GM21381 (cell line): ENCODE measurements around the gene IL2RA.

Experiments
- ATAC-seq: cut with Tn5 transposase; IDR thresholded peaks from one replicate; pipeline ENCODE4 v1.9.1; 2021; ENCODE audit warnings: mild to moderate bottlenecking, moderate library complexity; ENCODE audit not compliant: unreplicated experiment

The IL2RA gene

DNA sequence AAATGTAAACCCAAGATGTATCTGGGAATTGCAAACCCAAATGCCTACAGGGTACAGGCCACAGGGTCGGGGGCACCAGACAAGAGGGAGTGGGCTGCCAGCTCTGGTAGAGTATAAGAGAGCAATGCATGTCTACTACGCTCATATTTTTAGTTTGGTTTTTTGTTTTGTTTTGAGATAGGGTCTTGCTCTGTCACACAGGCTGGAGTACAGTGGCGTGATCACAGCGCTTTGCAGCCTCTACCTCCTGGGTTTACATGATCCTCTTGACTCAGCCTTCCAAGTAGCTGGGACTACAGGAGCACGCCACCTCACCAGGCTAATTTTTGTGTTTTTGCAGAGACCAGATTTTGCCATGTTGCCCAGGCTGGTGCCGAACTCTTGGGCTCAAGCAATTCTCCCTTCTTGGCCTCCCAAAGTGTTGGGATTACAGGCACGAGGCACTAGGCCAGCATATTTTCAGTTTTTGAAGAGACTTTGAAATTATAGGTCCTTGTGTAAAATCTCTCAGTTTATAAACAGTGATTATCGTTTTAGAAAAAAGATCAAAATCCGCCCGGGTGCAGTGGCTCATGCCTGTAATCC, 73.7 kb downstream of the IL2RA start:
- ATAC-seq, result no peak

DNA sequence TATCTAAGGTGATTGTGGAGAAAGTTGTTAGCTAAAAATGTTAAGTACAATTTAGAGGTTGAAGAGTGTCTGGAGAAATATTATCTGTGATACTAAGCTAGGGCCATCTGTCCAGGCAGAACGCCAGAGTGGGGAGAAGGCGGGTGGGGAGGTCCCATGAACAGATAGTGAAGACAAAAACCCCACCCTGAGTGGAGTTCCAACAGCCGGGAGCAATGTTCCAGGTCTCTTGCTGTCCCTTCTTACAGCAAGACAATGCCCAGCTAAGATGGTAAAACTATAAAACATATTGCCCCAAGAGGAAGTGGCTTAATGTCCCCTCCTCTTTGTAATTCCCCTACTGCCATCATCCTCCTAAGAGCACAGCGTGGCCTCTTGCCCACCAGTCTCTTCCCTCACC, 74.4 kb downstream of the IL2RA start:
- no peak for ATAC-seq

GRCh38 chr10:5985029-5985428, 77.1 kb downstream of the IL2RA start:
- ATAC-seq, result no peak

DNA sequence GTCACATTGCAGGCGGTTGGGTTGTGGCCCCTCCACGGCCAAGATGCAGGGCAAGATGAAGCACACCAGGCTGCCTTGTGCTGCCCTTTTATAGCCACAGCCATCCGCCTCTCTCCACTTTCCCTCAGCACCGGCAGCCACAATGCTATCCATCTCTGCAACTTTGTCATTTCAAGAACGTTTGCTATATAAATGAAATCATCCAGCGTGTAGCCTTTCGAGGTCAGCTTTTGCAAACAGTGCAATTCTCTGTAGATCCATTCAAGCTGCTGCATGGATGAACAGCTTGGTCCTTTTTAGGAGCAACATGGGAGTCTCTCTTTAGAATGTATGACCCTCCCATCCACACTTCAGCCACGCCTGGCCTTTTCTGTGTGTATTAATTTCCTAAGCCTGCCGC, 78.4 kb downstream of the IL2RA start:
- ATAC-seq, result no peak

DNA sequence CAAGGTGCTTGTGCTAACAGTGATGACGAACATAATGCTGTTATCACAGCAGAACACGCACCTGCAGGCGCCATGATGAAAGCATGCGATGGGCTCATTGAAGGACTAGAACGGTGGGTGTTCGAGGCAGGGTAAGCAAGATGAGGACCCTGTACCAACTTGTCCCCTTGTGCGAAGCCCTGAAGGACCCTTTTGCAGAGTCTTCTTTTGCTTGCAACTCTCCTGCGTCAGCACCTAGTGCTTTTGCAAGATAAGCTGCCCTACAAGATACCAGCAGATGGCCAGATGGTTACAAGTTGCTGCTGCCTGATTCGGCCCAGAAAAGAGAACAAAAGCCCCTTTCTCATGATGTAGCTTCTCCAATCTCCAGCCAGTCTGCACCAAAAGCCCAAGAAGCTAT, 80.6 kb downstream of the IL2RA start:
- ATAC-seq, result no peak

GRCh38 chr10:5978230-5978489, 84.0 kb downstream of the IL2RA start:
- no peak for ATAC-seq

DNA sequence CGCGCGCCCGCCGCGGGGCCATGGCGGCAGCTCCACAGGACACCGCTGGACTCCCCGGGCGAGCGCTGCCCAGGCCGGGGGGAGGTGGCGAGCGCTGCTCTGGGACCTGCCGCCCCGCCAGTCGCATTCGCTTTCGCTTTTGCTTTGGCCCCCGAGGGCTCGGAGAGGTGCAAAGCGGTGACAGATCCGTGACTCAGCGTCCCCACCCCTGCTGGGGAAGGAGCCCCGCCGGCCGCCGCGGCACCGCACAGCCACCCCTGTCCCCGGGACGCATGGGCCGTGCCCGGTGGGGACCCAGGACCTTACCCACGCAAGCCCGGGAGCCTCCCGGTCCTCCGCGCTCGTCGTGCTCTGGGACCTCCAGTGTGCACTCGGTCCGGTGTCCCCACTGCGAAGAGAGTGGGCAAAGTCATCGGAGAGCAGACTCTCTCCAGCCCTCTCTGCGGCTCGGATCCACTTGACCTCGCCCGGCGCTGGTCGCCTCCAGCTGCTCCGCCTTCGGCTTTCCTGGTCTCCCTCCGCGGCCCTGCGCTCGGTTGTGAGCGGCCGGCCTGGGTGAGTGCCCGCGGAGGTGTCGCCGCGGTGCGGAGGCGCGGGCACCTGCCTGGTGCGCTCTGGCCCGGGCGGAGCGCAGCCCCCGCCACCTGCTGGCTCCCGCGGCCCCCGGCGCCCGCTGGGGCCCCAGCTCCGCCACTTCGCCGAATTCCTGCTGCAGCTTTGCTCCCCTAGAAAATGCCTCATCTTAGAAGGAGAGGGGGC, 84.5 kb downstream of the IL2RA start, which contains the start of gene IL15RA:
Gene IL15RA (minus strand): TSS at position 73 of the 759 bp plus-strand sequence. CDS start 51 bp downstream, at position 22.
- peak; percentile 67 for ATAC-seq

DNA sequence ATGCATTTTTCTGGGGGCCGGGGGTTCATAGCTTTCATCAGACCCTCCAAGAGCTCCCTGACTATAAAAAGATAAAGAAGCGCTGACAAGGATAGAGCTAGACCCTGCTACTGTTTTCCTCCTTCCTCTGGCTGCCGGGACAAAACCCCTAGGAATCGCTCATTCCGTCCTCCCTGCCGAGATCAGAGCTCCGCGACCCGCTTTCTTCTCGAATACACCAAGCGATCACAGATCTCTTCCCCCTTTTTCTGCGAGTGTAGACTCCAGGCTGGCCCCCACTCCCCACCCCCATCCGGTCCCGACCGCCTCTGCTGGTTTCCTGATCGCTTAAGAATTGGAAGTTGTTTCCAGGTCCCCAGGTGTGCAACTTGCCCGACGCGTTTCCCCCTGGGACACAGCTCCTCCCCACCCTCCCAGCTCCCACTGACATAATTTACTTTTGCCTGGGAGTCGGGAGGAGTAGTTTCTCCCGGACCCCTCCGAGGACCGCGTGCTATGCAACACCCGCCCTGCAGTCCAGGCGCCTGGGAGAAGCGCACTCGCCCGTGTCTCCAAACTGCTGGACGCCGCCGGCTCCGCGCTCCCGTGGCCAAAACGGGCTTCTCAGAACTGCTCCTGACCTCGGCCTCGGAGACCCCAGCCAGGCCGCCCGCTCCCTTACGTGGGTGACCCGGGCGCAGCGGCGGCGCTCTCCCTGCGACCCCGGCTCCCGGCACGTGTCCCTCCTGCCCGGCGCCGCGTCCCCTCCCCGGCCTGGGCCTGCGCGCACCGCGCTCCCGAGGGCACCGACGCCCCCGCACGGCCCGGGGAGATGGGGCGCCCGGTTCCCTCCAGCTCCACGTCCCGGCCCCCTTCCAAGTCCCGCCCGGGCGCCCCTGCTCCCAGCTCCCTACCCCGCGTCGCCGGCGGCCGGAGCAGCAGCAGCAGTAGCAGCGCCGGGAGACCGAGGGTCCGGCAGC, 85.4 kb downstream of the IL2RA start:
- peak; percentile 22 for ATAC-seq

DNA sequence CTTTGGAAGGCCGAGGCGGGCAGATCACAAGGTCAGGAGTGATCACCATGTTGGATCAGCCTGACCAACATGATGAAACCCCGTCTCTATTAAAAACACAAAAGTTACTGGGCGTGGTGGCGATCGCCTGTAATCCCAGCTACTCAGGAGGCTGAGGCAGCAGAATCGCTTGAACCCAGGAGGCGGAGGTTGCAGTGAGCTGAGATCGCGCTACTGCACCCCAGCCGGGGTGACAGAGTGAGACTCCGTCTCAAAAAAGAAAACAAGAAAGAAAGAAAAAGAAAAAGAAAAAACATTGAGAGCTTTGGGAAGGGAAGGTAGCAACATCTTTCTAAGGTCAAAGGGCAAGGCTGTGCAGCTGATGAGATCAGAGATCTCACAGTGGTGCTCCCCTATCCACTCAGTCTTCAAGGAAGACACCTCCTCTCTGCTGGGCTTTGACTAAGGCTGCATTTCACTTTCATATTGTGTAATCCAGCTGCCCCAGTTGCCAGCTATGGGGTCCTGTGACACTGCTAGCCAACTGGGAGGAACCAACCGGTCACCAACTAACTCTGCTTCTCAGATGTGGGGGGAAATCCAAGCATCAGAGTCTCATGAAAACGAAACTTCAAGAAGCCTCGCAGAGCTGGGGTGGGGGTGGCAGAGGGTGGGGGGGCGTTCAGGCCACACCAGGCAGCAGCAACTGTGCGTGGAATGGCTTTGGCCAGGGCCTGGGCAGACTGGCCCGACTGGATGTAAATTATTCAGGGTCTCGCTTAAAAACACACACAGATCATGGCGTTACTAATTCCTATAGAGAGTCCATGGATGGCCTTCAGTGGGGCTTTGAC, 86.3 kb downstream of the IL2RA start:
- ATAC-seq, result peak; percentile 48

DNA sequence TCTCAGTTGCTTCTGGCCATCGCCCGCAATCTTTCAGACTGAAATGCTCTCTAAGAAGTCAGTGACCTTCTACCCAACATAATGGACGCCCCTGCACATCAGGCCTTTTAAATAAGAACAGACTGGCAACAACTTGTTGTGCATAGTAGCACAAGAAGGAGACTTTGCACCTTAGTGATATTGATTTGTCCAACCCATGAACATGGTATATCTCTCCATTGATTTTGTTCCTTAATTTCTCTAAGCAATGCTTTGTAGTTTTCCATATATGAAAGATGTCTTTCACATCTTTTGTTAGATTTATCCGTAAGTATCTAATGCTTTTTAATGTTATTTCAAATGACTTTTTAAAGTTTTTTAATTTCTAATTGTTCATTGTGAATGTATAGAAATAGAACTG, 89.1 kb downstream of the IL2RA start:
- no peak for ATAC-seq

GRCh38 chr10:5971886-5972285, 90.3 kb downstream of the IL2RA start:
- no peak for ATAC-seq

- ATAC-seq, result peak; percentile 33
Measured at GRCh38 chr10:5971315-5971832, 90.8 kb downstream of the IL2RA start.

- no peak for ATAC-seq
Measured at GRCh38 chr10:5970527-5970926, 91.6 kb downstream of the IL2RA start.

GRCh38 chr10:5970066-5970465, 92.1 kb downstream of the IL2RA start:
- ATAC-seq, result no peak

- no peak for ATAC-seq
Measured at GRCh38 chr10:5968681-5969453, 93.3 kb downstream of the IL2RA start.

DNA sequence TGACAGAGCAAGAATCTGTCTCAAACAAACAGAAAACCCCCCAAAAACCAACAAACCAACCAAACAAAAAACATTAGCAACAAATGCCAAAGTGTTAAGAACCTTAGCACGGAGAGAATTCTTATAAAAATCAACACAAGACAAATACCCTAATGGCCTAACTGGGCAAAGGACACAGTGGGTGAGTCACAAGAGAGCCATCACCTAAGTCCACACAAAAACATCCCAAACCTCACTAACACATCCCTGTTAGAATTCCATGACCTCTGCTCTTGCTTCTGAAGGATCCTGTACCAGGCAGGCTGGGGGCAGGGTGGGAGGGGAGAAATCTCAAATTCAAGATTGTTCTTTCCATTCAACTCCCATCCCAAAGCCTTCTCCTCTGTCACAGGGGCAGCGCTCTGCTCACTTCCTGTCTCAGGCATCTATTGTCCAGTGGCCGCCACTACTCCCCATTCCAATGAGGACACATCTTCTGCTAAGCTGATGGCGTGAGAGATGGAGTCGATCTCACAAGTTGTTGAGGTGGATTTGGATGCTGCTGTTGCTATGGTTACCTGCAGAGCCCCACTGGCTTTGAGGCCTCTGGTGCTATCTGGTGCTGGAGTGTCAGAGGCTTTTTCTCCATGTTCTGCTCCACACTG, 94.0 kb downstream of the IL2RA start:
- no peak for ATAC-seq

DNA sequence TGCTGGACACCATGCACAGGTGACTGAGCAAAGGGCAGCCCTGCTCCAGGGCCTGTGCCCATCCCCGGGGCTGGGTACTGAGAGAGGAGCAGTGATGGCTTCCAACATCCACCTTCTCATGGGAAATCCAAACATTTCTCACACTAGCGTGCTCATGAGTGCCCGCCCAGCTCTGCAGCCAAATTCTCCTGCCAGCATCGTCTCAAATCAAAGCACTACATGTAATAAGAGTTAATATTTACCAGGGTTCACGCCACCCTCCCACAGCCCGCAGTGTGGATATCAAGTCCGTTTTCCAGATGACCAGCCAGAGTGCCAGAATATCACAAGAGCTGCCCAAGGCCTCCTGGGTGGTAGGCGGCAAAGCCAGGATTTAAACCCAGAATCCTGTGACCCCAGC, 96.9 kb downstream of the IL2RA start:
- no peak for ATAC-seq

GRCh38 chr10:5964736-5965135, 97.4 kb downstream of the IL2RA start:
- ATAC-seq, result no peak

GRCh38 chr10:5963591-5963990, 98.6 kb downstream of the IL2RA start:
- no peak for ATAC-seq
